Embryonic facial prominence (tissue), 1 donor: ENCODE results near the gene ZMIZ2.

Experiments used
- DNase-seq: peaks from one replicate; pipeline ENCODE4 v3.0.0-alpha.2; 2016; ENCODE audit errors: extremely low spot score

ZMIZ2 gene

DNA sequence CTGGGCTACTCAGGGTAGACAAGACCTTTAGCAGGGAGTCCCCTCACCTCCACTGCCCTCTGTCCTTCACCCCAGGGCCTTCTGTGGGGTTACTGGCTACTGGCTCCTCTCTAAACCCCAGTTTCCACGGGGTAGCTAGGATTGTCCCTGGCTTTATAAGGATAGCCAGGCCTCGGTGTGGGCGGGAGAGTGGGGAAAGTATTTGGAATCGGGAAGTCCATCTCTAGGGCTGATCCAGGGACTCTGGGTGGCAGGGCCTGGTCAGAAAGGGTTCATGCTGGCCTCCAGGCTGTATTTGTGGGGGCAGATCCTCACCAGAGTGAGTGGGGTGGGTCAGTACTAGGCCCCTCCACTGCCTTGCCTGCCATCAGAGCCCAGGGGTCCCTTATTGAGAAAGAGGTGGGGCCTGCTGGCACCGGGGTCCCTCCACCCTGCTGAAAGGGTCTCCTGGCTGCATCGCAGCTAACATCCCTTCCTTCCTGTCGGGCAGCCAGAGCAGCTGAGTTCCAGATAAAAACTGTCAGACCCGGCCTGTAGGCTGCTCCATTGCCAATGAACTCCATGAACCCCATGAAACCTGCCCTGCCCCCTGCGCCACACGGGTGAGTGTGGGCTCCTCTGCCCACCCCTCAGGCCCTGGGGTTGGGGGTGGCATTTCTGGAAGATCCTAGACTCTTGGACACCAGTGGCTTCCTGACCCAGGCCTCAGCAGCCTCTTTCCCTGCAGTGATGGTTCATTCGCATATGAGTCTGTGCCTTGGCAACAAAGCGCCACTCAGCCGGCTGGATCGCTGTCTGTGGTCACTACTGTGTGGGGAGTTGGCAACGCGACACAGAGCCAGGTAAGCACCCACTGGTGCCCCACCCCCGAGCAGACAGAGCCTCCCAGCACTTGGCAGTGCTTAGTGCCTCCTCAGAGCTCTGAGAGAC, 7.3 kb downstream of the ZMIZ2 start:
- DNase-seq = no peak

GRCh38 chr7:44756904-44757303, 8.3 kb downstream of the ZMIZ2 start:
- DNase-seq = no peak

DNA sequence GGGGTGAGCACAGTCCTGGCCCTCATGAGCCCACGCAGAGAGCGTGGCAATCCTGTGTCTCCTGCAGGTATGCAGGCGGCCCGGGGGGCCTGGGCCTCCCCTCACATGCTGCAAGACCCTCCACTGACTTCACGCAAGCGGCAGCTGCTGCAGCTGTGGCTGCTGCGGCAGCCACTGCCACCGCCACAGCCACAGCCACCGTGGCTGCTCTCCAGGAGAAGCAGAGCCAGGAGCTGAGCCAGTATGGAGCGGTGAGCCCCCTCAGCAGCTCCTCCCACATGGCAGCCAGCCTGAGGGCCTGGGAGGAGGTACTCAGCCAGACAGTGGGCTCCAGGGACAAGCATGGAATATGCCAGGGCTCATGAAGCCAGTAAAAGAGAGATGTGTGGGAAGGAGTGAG, 8.7 kb downstream of the ZMIZ2 start:
- no peak for DNase-seq

GRCh38 chr7:44757739-44758138, 9.1 kb downstream of the ZMIZ2 start:
- no peak for DNase-seq

DNA sequence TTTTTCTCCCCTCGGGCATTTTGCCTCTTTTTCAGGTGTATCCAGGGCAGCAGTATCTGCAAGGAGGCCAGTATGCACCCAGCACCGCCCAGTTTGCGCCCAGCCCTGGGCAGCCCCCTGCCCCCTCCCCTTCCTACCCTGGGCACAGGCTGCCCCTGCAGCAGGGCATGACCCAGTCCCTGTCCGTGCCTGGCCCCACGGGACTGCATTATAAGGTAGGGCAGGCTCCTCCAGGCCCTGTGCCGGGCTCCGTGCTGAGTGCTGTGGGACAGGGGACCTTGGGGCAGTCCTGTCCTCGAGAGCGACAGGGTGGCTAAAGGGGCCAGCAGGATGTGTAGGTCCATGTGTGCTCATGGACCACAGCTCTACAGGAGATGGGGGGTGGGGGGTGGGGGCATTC, 10.6 kb downstream of the ZMIZ2 start:
- DNase-seq = no peak

- DNase-seq = no peak
These were observed 11.5 kb downstream of the ZMIZ2 start for GRCh38 chr7:44760034-44760580.

DNA sequence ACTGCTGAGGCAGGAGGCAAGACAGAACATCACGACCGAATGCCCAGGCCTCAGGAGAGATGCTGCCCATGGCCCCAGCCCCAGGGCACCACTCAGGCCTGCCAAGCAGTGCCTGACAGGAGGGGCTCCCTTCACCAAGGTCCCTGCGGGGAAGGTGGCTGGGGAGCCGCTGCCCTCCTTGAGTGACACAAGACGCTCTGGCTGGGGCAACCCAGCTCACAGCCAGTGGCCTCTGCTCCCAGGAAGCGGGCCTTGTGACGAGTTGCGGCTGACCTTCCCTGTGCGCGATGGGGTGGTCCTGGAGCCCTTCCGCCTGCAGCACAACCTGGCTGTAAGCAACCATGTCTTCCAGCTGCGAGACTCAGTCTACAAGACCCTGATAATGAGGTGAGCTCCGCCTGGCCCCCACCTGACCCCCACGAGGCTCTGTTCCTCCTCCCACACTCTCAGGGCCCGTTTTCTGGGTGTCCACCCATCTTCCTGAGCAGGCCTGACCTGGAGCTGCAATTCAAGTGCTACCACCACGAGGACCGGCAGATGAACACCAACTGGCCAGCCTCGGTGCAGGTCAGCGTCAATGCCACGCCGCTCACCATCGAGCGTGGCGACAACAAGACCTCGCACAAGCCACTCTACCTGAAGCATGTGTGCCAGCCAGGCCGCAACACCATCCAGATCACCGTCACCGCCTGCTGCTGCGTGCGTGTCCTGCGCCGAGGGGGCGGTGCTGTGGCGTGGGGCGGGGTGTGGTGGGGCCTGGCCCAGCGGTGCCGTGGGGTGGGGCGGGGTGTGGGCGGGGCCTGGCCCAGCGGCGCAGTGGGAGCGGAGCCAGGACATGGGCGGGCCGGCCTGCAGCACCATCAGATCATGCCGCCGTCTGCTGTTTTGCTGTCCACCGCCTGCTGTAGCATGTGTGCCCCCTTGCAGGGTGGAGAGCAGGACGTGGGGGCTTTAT, 12.8 kb downstream of the ZMIZ2 start:
- DNase-seq = no peak

DNA sequence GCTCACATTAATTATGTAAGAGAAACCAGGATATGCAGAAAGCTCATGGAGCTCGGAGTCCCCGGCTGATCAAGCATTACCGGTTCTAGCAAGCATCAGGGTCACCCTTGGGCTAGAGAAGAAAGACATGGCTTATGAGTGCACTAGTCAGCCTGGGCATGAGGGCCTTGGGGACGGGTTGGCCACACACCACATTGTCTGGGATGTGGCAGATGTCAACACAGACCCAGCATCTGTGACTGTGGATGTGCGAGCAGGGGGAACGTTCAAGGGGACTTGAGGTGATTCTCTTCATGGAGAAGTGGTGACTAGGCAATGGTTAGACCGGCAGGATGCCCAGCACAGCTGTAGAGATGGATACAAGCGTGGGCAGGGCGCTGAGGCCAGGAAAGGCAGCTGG, 13.7 kb downstream of the ZMIZ2 start:
- DNase-seq = no peak

DNA sequence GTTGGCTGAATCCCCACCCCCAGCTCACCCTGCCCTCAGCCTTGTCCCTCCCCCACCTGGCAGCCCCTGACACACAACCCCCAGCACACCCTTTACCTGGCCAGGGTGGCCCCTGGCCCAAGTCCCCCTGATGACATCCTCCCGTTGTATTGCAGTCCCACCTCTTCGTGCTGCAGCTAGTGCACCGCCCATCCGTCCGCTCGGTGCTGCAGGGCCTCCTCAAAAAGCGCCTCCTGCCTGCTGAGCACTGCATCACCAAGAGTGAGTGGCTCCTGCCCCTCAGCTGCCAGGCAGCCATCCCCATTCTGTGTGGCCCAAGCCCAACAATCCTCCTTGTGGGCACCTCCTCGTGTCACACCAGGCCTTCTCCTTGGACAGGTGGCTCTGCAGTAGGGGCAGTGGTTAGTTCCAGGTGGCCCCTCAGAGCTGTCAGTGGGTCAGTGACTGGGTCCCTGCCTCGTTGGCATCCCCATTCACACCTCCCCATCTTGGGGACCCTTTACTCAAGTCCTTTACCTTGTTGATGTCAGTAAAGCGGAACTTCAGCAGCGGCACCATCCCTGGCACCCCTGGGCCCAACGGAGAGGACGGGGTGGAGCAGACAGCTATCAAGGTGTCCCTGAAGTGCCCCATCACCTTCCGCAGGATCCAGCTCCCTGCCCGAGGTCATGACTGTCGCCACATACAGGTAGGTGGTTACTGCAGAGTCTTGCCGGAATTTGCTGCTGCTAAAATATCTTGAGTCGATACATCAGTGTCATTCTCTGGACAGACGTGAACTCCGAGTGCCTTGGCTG, 14.3 kb downstream of the ZMIZ2 start:
- DNase-seq = no peak

DNA sequence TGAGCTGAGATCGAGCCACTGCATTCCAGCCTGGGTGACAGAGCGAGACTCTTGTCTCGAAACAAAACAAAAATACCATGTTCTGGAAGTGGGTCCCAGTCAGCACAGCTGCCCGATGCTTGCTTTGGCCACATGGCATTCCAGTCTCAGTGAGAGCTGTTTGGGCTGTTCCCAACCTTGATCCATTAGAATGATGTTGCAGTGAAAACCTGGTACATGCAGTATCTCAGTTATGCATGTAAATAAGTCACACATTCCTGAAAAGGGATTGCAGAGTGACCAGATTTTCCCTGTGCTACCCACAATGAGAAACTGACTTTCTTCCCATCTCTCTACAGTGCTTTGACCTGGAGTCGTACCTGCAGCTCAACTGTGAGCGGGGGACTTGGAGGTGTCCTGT, 15.4 kb downstream of the ZMIZ2 start:
- no peak for DNase-seq

DNA sequence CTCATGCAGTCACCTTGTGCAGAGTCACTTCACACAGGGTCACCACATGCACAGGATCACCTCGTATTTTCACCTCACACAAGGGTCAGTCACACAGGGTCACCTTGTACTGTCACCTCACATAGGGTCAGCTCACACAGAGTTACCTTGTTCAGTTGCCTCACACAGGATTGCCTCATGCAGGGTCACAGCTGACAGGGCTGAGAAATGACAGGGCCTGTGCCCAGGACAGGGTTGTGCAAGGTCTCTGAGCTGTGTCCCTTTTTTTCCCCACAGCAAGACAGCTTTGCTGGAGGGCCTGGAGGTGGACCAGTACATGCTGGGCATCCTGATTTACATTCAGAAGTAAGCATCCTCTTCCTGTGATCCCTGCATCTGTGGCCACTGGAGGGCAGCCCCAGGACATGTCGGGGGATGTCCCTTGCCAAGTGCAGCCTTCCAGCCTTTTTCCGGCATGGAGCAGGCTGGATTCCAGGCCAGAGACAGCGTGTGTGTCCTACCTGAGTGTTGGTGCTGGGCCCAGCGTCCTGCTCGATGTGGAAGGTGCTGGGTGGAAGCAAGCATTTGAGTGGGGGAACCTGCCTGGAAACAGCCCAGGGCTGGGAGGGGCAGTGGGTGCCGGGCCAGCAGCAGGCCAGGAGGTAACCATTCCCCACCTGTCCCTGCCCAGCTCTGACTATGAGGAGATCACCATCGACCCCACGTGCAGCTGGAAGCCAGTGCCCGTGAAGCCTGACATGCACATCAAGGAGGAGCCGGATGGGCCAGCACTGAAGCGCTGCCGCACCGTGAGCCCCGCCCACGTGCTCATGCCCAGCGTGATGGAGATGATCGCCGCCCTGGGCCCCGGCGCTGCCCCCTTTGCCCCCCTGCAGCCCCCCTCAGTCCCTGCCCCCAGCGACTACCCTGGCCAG, 16.3 kb downstream of the ZMIZ2 start:
- DNase-seq = no peak

GRCh38 chr7:44765579-44766415, 17.1 kb downstream of the ZMIZ2 start:
- DNase-seq = no peak

DNA sequence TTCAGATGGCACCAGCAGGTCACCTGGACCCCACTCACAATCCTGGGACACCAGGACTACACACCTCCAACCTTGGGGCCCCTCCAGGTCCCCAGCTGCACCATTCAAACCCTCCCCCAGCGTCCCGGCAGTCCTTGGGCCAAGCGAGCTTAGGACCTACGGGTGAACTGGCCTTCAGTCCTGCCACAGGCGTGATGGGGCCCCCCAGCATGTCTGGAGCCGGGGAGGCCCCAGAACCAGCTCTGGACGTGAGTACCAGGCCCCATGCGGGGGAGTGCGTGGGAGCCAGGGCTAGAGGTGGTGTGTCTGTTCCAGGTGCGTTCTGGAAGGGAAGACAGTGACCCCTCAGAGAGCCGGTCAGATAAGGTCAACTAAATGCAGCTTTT, 17.8 kb downstream of the ZMIZ2 start:
- no peak for DNase-seq

GRCh38 chr7:44767134-44767911, 18.7 kb downstream of the ZMIZ2 start:
- no peak for DNase-seq

- DNase-seq = no peak
These were observed 19.4 kb downstream of the ZMIZ2 start for GRCh38 chr7:44767912-44768627.

GRCh38 chr7:44768628-44769371, 20.2 kb downstream of the ZMIZ2 start:
- no peak for DNase-seq

GRCh38 chr7:44769376-44769775, 20.7 kb downstream of the ZMIZ2 start:
- DNase-seq = no peak
